AG09309 (cell line): ENCODE measurements around the gene PI4KA.

Experiments used
- DNase-seq: peaks from one replicate; pipeline ENCODE4 v3.0.0-alpha.2; 2010; ENCODE audit warnings: low read depth
- H3K4me3 ChIP-seq: 2 replicates; pipeline ENCODE4 v1.5.1; 2011; ENCODE audit warnings: mild to moderate bottlenecking, low read depth, low read length, moderate library complexity; ENCODE audit not compliant: control insufficient read depth
- TF ChIP-seq, protein P1 (sequence below): IDR thresholded peaks from 2 replicates; pipeline ENCODE4 v1.5.1; 2011; ENCODE audit warnings: mild to moderate bottlenecking, low read depth, low read length, inconsistent platforms; ENCODE audit not compliant: insufficient read depth, control insufficient read depth; ENCODE audit errors: missing control alignments

Gene PI4KA

DNA sequence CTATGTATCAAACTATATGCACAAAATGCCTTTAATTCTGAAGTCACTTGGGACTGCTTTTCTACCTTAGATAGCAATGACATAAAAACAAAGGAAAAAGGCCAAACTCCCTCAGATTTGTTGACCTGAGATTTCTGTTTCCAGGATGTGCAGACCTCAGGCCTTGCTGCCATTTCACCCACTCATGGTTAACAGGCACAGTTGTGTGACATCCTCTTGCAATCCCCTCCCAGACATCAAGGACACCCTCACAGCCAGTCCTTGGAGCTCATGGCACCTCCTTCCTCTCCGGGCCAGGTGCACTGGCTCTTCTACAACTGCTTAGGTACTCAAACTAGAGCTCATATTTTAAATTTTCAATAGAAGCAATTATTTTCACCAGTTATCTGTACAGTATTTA lies 47.4 kb downstream of the PI4KA start:
- H3K4me3 ChIP-seq, result no peak overlapping the region
- DNase-seq, result no peak
- TF ChIP-seq, protein P1, sequence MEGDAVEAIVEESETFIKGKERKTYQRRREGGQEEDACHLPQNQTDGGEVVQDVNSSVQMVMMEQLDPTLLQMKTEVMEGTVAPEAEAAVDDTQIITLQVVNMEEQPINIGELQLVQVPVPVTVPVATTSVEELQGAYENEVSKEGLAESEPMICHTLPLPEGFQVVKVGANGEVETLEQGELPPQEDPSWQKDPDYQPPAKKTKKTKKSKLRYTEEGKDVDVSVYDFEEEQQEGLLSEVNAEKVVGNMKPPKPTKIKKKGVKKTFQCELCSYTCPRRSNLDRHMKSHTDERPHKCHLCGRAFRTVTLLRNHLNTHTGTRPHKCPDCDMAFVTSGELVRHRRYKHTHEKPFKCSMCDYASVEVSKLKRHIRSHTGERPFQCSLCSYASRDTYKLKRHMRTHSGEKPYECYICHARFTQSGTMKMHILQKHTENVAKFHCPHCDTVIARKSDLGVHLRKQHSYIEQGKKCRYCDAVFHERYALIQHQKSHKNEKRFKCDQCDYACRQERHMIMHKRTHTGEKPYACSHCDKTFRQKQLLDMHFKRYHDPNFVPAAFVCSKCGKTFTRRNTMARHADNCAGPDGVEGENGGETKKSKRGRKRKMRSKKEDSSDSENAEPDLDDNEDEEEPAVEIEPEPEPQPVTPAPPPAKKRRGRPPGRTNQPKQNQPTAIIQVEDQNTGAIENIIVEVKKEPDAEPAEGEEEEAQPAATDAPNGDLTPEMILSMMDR, result no peak

DNA sequence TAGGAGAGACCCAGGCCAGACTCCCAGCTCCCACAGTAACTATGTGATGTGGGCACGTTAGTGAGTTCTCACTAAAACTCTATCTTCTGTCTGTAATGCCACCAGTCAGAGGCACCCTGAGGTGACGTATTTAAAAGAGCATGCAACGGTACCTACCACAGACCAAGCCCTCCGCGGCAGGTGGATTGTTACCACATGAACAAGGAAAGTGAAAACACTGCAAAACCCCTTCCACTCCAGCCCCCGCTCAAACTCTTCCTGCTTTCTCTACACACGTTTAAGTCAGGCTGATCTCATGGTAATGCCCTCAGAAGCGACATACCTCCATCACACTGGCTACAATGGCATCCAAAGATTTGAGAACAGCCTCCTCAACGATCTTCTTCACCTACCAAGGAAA lies 48.0 kb downstream of the PI4KA start:
- no peak for DNase-seq
- H3K4me3 ChIP-seq, result no peak overlapping the region
- TF ChIP-seq, protein P1, result no peak

DNA sequence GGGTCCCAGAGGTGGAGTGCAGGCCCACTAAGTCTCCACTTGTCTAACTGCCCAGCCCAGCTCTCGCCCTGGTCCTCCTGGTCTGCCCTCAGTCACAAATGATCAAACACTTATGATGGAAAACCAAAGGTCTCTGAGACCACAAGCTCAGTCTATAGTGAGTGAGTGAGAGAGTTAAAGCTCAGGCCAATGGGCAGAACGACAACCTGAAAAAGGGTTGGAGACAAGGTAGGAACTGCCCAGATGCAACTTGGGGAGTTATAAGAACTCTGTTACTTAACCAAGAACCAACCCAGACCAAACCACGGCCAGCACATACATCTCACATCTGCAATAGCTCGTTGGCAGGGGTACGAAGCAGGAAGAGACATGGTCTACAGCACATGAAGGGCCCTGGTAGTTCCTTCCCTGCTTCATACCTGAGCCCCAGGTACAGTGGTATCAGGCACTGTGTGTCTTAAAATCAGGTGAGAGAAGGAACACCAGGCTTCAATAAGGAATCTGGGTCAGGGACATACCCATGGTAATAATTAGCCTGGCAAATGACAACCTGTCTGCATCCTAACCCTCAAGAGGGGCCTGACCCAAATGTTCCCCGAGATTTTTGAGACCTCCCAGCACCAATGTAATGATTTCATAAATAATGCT lies 48.9 kb downstream of the PI4KA start:
- DNase-seq, result no peak
- H3K4me3 ChIP-seq, result no peak overlapping the region
- TF ChIP-seq, protein P1, result no peak

DNA sequence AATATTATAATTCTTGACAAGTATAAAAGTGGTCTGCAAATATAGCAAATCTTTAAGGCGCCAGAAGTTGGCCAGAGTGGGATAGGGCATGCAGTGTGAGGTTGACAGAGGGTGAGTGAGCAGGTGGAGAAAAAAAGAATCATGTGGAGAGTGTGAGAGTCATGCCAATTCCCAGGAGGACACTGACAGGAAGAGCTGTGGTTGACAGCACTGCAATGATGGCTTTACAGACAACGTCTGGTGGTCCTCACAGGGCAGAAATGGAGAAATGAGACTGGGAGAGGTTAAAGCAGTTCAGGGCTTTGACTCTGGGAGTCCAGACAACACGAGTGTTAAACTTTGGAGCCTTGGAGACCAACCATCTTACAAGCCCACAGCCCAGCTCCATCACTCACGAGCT lies 49.8 kb downstream of the PI4KA start:
- TF ChIP-seq, protein P1, result no peak
- H3K4me3 ChIP-seq, result no peak overlapping the region
- no peak for DNase-seq

DNA sequence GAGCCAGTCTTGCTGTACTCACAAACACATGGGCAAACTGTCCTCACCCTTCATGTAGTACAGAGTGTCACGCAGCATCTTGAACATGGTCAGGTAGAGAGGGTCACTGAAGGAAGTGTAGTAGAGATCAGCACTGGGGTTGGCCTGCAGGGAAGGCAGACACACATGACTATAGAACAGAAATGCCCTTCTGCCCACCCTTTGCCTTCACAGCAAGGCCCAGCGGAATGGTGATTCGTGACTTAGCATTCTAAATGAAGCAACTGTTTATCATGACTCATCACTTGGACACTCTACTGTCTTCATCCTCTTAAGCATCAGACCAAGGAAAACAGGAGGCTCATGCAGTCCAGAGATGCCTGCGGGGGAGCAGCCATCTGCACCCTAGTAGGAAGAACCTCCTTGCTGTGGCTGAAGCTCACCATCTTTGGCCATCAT lies 51.3 kb downstream of the PI4KA start:
- TF ChIP-seq, protein P1, result no peak
- peak; percentile 87 for DNase-seq
- H3K4me3 ChIP-seq, result no peak overlapping the region

DNA sequence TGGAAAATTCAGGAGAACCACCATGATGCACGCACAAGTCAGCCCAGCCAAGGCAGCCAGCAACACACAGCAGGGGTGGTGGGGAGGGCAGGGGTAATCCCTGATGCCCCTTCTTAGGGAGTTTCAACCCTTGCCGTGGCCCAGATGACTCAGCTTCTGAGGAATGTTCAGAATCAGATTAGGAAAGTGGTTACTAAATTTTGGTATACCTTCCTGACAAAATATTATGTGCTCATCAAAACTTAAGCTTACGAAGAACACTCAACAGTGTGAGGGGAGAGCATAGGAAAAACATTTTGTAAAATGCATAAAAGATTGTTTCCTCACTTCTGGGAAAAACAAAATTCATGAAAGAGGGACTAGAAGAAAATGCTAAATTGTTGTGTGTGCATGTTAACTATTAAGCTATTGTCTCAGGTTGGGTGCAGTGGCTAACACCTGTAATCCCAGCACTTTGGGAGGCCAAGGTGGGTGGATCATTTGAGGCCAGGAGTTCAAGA lies 52.6 kb downstream of the PI4KA start:
- no peak for DNase-seq
- H3K4me3 ChIP-seq, result no peak overlapping the region
- TF ChIP-seq, protein P1, result no peak
